HEK293T (cell line): ENCODE data around the gene CCDC85A.

Experiments
- ARNT ChIP-seq: fragments of 450-650 bp; IDR thresholded peaks from 2 replicates; pipeline ENCODE4 v1.6.1; 2017; ENCODE audit warnings: mild to moderate bottlenecking
- BHLHE40 ChIP-seq: fragments of 450-650 bp; IDR thresholded peaks from 2 replicates; pipeline ENCODE4 v1.6.1; 2016; ENCODE audit warnings: mild to moderate bottlenecking, moderate library complexity, borderline replicate concordance
- ELF4 ChIP-seq: fragments of 450-650 bp; IDR thresholded peaks from 2 replicates; pipeline ENCODE4 v1.6.1; 2017; ENCODE audit warnings: antibody characterized with exemption
- FOXA1 ChIP-seq: fragments of 450-650 bp; IDR thresholded peaks from 2 replicates; pipeline ENCODE4 v1.6.1; 2016; ENCODE audit warnings: mild to moderate bottlenecking
- FOXK2 ChIP-seq: fragments of 450-650 bp; IDR thresholded peaks from 2 replicates; pipeline ENCODE4 v1.6.1; 2016; ENCODE audit warnings: mild to moderate bottlenecking
- FOXM1 ChIP-seq: fragments of 450-650 bp; IDR thresholded peaks from 2 replicates; pipeline ENCODE4 v1.6.1; 2017; ENCODE audit warnings: mild to moderate bottlenecking, borderline replicate concordance
- HDGF ChIP-seq: fragments of 450-650 bp; IDR thresholded peaks from 2 replicates; pipeline ENCODE4 v1.6.1; 2017; ENCODE audit warnings: antibody characterized with exemption, borderline replicate concordance
- L3MBTL2 ChIP-seq: fragments of 450-650 bp; conservative IDR thresholded peaks from 2 replicates; pipeline ENCODE4 v1.6.1; 2016; ENCODE audit warnings: mild to moderate bottlenecking
- NFRKB ChIP-seq: fragments of 450-650 bp; IDR thresholded peaks from 2 replicates; pipeline ENCODE4 v1.6.1; 2016; ENCODE audit warnings: mild to moderate bottlenecking, moderate library complexity
- PKNOX1 ChIP-seq: fragments of 450-650 bp; IDR thresholded peaks from 2 replicates; pipeline ENCODE4 v1.6.1; 2016
- SP1 ChIP-seq: fragments of 450-650 bp; IDR thresholded peaks from 2 replicates; pipeline ENCODE4 v1.6.1; 2017
- SUZ12 ChIP-seq: fragments of 450-650 bp; IDR thresholded peaks from 2 replicates; pipeline ENCODE4 v1.6.1; 2016; ENCODE audit warnings: mild to moderate bottlenecking
- TARDBP ChIP-seq: fragments of 450-650 bp; IDR thresholded peaks from 2 replicates; pipeline ENCODE4 v1.6.1; 2016
- ZNF384 ChIP-seq: fragments of 450-650 bp; IDR thresholded peaks from 2 replicates; pipeline ENCODE4 v1.6.1; 2016

- TF ChIP-seq ZNF384: no peak
- TF ChIP-seq HDGF: no peak
- no peak for TF ChIP-seq L3MBTL2
- no peak for TF ChIP-seq SP1
- TF ChIP-seq FOXM1: no peak
- no peak for TF ChIP-seq BHLHE40
- TF ChIP-seq TARDBP: no peak
- no peak for TF ChIP-seq SUZ12
- TF ChIP-seq ELF4: no peak
- no peak for TF ChIP-seq NFRKB
- TF ChIP-seq FOXK2: no peak
- TF ChIP-seq ARNT: no peak
- no peak for TF ChIP-seq PKNOX1
- no peak for TF ChIP-seq FOXA1
Observed at GRCh38 chr2:56169521-56169920, 14.3 kb upstream of the CCDC85A start.
